ENCODE results near the gene CNPPD1. TPM values are rescaled to one million over a fixed set of nuclear protein-coding genes. Genes with fewer than 3 reads are reported as not detected.

CNPPD1 gene
- polyA plus RNA-seq, 12 donors = 28.7 to 52.0 (median 32.5) TPM; not detected in 1

DNA sequence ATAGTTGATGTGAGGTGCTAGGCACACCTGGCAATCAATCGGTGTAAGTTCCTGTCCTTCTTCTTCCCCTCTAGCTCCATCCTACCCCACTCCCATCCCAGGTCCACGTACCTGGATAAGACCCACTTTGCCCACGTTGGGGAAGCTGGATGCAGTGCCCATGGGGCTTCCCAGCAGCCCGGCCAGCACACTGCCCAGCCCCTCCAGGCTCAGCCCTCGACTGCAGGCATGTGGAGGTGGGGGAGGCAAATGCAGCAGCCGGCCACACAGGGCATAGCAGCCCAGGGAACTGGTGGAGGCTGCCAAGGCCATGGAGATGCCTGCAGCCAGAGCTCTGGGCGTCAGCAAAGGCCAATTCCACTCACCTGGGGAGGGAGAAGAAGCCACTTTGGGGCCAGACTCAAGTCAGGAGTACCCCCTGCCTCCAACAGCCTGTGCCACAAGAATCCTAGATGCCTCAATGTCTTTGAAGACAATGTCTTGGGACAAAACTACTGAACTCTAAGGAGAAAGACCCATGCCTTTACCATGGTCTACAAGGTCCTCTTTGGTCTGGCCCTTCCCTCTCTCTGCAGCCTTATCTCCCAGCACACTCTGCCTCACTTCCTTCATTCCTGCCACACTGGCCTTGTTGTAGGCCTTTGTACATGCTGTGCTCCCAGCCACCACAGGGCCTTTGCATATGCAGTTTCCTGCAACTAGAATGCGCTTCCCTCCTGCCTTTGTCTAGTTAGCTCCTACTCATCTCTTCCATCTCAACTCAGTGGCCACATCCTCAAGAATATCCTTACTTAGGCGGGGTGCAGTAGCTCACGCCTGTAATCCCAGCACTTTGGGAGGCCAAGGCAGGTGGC is 11.4 kb downstream of the CNPPD1 start:
- no peak for DNase-seq

DNA sequence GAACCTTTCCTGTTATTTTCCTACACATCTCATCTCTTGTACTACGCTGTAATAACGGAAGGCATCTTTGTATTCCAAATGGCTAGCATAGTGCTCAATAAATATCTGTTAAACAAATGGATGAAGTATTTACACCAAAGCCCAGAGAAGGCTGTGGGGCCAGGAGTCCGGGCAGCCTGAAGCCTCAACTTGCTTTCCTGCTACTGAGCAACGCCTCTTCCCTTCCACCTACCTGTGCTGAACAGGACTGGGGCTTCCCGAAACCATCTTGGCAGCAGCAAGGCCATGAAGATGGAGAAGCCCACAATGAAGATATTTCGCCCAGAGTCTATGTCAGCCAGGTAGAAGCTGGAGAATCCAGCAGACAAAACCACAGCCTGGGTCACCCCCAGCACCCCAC is 13.6 kb downstream of the CNPPD1 start:
- DNase-seq = no peak

DNA sequence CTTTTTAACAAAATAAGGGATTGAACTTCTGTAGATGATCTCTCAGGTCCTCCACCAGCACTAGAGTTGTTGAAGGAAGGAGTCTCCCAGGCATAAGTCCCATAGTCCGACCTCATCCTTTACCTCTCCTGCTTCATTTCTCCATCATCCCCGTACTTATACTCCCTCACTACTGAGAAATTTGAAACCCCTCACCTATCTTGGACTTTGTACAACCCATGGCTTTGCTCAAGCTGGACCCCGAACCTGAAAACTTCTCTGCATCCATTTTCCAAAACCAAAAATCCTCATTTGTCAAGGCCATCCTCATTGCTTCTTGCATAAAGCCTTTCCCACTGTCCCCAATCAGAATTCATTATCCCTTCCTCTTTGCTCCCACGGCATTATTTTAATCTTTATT is 15.6 kb downstream of the CNPPD1 start:
- no peak for DNase-seq

DNA sequence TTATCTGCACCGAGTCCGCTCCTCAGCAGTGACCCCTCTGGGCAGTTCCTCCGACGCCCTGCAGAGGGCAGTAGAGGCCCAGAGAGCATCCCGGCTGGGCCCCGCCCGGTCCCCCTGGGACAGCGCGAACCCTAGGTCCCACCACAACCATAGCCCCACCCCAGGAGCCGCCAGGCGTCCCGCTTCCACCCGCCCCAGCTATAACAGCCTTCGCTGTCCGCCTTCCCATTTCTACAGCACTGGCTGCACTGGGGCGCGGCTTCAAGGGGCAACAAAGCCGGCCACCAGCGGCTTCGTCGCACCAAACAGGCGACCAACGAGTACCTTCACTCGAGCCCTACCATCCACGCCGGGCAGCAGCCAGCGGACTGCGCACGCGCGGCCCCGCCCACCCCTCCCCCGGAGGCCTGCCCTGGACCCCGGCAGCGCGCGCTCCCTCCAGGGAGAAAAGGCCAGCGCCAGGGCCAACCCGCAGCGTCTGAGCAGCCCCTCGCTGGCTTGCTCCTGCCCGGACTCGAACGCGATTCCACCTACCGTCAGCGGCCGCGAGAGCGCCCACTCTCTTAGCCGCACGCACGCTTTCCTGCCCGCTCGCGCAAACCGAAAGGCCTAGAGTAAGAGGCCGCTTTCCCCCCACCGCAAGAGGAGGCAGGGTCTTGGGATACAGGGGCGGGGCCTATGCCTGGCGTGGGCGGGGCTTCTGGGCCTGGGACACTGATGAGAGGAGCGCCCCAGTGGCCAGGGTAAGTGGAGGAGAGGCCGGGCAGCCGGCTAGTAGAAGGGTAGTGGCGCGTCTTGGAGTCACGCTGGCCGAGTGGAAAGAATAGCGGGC is 16.3 kb downstream of the CNPPD1 start, which contains the start of gene NHEJ1:
Gene NHEJ1 (minus strand): TSS at position 630 of the 832 bp plus-strand sequence. CDS start 2,453 bp downstream, outside the sequence.
- DNase-seq = peak; percentile 93

DNA sequence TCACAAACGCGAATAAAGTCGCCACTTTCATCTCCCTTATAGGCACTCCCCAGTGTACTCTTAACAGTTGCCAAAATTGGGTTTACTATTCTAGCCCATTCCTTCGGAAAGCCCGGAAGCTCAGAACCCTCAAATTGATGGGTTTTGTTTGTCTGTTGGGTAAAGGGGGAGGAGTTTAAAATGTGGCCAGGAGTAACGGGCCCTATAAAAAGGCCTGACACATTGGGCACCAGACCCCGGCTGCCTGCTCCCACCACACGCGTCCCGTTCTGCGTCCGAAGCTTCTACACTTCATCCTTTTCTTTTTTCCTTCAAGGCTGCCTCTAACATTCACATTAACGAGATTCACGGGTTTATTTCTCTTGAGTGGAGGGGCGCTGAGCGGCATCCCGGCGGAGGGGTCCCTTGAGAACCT is 16.9 kb downstream of the CNPPD1 start:
- no peak for DNase-seq

DNA sequence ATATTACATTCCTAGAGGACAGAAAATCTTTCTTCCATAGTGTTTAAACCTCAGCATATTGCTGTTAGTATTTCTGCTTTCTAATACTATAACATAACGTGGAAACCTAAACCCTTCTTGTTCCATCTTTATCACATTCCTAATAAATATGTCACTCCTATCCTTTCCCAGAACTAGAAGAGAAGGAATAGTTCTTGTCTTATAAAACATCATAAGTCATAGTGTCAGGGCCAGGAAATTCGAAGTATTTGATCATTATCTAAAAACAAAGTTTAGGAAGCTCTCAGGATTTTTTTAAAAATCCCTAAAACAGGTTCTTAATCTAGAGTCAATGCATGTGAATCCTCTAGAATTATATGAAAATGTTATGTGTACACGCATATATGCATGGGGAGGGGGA is 18.1 kb downstream of the CNPPD1 start:
- no peak for DNase-seq

DNA sequence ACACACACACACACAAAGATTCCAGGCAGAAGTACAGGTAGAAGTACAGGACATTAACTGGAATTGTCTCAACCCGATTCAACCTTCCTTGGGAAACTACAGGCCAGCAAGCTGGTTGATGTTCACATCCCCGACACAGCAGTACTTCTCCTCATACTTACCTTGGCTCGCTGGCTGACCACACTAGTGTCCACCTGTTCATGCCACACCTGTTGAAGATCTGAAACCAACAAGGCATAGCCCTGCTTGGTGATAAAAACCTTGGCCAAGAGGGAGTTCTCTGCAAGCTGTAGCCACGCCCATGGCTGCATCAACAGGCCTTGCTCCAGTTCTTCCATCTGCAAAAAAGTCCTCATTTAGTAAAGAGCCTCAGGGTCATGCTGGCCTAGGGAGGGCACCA is 18.7 kb downstream of the CNPPD1 start:
- DNase-seq = no peak

DNA sequence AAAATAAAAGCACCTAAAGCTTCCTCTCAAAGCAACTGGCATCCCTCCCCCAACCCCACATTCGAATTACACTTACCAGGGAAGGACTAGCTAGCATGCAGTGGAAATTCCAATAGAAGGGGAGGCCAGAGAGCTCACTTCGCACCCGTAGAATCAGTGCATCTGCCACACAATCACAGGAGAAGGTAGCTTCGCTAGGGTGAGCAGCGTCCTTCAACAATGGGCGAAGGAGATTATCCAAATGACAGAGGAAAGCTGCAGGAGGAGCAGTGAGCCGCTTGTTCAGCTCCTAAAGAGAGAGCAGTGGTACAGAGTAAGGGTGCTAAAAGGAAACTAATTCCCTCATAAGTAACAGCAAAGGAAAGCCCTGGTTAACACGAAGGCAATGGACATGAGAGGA is 19.3 kb downstream of the CNPPD1 start:
- no peak for DNase-seq

DNA sequence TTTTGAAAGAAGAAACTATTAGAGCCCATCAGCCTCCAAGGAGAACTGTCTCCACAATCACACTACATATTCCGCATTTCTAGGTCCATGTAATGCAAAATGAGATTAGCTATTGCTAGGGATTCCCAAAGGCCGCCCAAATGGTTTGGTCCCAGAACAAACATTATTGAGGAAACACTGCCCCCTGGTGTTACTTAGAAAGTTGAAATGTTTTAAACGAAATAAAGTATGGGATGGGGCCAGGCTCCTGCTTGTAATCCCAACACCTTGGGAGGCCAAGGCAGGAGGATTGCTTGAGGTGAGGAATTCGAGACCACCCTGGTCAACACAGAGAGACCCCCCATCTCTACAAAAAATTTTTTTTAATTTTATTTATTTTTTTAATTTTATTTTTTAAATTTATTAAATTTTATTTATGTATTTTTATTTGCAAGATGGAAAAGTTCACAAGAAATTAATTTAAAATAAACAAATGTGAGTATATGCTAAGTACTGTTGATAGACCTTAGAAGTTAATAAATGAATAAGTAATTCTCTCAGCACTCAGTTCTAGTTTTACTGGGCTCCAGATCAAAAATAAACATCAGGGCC is 21.6 kb downstream of the CNPPD1 start:
- peak; percentile 69 for DNase-seq

DNA sequence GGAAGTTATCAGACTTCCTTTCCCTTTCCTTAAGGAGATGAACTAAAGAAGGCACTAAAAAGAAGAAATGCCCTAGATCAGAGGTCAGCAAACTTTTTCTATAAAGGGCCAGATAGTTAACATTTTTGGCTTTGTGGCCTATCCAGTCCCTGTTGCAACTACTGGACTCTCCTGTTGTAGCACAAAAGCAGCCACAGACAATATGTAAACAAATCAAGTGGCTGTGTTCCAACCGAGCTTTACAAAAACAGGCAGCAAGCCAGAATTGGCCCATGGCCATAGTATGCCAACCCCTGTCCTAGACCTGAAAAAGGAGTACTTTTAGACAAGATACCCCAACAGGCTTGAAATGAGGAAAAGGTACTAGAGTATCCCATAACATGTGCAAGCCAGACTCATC is 27.1 kb downstream of the CNPPD1 start:
- DNase-seq = no peak

DNA sequence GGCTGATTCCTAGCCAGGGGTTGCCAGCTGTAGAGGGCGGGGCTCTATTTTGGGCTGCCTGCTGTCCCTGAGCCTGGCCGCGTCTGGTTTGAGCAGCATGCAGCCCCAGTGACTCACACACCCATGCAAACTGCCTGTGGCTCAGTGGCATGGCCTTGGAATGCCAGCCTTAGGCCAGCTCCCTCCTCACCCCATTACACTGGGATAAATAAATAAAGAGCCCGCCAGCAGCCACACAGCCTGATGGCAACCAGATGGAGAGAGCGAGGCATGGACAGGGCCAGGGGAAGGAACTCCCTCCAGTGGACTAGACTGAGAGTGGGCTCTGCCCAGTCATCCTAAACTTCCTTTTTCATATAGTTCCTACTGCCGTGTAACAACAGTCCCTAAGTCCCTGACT is 34.4 kb downstream of the CNPPD1 start:
- no peak for DNase-seq

DNA sequence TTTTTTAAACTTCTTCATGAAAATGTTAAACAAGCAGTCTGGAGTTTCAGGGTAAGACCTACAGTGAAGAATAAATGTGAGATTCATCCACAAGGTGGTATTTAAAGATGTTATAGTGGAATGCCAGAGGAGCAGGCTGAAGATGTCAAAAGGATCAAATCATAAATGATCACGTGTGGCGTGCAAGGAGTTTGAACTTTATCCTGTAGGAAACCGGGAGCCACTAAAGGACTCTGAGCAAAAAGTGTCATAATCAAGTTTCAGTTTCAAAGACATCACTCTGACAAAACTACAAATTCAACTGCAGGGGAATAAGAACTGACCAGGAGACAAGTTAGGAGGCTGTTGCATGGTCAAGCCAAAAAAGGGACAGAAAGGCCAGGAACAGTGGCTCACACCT is 36.0 kb downstream of the CNPPD1 start:
- DNase-seq = no peak

DNA sequence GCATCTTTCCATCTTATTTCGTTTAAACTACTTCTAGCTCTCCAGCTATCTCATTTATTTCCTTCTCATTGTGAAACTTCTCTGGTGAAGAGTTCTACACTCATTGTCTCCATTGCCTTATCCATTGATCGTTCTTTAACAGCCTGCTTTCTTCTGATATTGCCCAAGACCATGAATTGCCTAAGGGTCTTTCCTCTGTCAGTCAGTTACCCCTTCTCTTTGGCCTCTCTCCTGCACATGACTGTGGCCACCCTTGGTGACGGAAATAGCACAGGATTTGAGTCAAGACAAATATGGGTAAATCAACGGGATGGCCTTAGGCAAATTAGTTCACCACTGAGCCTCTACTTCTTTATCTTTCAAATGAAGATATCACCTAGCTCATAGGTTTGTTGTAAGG is 42.7 kb downstream of the CNPPD1 start:
- DNase-seq = no peak

DNA sequence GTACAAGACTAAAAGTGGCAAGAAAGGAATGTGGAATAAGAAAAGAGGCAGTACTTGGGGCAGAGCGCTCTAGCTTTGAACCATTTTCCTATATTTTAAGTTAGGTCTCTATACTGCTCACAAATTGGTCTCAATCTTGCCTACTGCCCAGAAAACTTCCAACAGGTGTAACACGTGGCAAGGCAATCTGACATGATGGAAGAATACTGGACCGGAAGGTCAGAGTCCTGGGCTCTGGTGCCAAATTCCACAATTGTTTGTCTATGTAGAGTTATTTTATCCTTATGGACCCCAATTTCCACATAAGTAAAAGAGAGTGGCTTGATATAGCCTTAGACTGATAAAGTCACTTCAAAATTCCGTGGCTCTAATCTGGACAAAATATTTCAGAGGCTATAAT is 45.0 kb downstream of the CNPPD1 start:
- no peak for DNase-seq

DNA sequence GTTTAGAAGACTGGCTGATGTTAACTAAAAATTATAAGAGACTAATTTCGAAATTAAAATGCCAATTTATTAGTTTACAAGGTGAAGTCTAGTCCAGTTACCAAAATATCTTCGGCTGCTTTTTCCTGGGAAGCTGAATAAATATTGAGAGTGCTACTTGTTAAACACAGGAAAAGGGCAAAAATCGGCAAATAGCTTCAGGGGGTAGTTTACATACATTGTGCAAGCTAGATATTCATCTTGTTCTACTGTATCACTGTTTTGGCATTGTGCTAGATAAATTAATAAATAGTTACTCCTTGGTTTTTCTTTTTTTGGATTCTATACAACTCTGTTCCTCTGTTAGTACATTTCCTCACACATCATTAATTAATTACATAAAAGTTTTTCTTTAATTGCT is 45.4 kb downstream of the CNPPD1 start:
- no peak for DNase-seq

DNA sequence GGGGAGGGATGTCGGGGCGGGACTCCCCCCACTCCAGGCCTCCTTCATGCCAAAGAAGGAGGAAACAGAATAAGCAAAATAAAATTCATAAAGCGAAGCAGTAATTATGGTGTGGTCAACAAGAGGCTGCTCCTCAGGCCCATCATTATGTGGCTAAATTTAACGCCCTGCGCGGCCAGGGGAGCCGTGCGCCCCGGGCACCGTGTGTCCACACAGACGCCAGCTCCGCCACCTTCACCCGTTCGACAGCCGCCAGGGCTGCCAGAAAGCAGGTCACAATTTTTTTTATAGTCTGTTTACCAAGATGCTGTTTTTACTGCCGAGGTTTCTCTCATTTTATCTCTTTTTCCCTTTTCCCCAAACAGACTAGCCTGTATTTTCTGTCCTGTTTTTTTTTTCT is 47.1 kb downstream of the CNPPD1 start:
- DNase-seq = no peak

DNA sequence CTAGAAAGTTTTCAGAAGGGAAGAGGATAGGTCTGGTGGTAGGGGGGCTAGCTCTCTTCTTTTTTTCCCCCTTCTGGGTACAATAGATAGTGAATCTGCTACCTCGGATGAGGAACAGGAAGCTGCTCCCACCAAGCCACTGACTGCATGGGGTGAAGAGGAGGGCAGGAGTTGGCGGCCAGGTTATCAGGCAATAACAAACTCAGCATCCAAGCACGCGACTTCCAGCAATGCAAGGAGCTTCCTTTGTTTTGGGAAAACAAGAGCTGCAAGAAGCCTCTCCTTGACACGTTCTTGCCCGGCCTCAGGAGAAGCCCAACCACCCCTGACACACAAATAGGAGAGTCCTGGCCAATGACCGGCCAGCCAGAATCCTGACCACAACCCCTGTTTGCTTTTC is 48.3 kb downstream of the CNPPD1 start:
- DNase-seq = no peak

DNA sequence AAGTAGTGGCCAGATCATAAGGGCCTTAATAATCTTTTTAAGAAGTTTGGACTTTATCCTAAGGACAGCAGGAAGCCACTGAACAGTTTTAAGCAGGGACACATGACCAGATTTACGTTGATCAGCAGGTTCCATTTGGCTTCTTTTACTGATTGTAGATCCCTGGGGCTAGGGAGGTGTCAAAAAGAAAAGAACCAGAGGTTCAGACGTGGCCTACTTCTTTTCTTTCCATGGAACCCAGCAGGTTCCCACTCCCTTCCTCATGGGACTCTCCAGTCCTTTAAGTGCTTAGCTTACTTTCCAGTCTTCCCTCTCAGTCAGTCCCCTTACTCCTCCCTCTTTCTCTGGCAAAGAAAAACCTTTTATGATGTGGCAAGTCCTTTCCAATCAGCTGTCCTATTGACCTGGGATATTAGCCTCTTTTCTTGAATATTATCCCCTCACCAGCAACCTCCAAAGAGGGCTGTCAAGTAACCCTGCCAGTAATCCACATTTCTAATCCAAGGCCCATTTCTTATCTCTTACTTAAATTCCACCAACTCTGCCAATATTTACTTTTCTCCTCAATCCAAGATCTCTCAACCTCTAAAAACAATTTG is 49.6 kb downstream of the CNPPD1 start:
- no peak for DNase-seq

DNA sequence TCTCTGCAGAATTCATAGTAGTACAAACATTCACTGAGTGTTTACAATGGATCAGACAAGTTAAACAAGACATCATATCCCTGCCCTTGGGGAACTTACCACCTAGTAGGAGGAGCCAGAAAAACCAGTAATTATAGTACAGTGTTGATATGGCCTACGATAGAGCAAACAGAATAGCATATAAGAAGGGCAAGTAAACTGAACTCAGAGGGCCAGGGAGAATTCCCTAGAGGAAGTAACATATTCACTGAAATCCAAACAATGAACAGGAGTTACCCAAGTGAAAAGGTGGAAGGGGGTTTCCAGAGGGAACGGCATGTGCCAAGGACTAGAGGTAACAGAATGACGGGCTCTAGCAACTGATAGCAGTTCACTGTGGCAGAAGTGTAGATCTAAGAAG is 50.2 kb downstream of the CNPPD1 start:
- DNase-seq = no peak

DNA sequence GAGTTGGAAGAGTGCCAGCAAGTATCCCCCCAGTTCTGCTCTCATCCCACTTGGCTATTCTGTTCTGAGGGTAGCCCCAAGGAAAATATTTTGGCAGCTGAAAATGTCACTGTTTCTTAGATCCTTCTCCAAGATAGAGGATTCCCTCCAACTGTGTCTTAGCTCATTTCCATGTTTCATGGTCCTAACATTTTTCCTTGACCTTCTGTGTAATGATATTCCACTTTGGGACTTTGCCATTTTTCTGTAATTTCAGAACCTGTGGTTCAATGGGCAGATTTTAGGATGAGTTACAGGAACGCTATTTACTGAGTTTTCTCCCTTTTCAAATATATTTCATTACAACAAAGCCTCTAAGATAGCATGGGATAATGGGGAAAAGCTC is 50.8 kb downstream of the CNPPD1 start:
- DNase-seq = no peak

DNA sequence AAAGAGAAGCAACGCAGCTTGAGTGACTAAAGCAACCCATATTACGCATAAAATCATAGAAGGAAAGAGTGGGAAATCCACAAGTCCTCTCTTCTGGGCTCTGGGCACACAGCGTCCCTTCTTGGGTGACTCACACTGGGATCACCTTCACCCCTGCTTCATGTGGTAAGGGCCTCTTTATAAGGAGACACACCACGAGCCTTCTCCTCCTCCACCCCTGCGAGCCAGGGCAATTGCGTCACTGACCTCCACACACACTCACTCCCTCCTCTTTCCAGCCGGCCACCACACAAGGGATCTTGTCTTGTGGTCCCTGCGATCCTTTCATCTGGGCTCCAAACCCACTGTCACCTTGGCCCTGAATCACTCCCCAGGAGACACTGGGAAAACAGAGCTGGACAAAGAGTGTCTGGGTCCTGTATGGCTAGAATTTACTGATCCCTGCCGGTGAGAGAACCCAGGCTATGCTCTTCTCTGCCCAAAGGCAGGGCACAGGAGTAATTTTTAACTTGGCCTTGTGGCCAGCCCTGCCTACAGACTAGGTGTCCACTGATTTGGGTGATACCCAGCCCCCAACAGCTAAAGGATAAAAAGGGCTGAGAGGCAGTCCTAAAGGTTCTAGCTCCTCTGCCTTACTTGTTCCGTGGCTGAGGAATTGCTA is 51.4 kb downstream of the CNPPD1 start:
- DNase-seq = no peak

All from muscle of arm (tissue), 12 donors.